ENCODE data around the gene GRN. TPM values are rescaled to one million over a fixed set of nuclear protein-coding genes. Genes with fewer than 3 reads are reported as not detected.

Gene GRN
- total and polyA plus RNA-seq, 2 of the 13 experiments (the other 11 are each of a cell fraction or from before 2014, with no cell fraction given) = 86.6 to 143 TPM

DNA sequence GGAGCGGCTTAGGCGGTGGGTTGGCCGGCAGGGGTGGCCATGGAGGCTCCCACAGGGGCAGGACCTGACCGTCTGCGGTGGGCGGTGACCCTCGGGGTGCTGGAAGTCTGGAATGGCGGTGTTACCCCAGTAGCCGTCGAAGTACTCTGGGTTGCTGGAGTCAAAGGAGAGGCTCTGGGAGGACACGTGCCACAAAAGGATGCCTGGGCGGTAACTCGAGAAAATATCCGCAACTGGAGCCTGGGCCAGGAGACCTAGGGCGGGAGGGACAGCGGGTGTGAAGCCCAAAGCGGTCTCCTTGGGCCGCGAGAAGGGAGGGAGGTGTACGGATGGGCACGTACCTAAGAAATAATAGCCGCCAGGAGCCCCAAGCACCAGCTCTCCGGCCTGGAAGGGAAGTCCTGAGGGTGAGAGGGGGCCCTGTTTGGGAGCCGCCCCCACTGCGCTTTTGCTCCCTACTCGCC is 39.8 kb downstream of the GRN start:
- H3K4me1 ChIP-seq (ENCODE audit: insufficient read depth, low read length) = peaks cover 27% of the 10 kb centered on the region
- H3K27ac ChIP-seq (ENCODE audit: extremely low read length, insufficient read depth, low read length) = no peak overlapping the region
- no peak for FAIRE-seq
- H3K4me2 ChIP-seq (ENCODE audit: low read depth, low read length) = peak overlapping the region; percentile 96
- H3K9ac ChIP-seq (ENCODE audit: insufficient read depth, low read depth, low read length) = peak overlapping the region; percentile 27; the same call in 1 of the 2 replicates
- no peaks in the 10 kb centered on the region for H3K36me3 ChIP-seq (replicated peaks in 1 of 2; ENCODE audit: control insufficient read depth in 1 of 2, insufficient read depth in 2 of 2, low read length in 2 of 2)
- ATAC-seq = peak; percentile 15
- BruUV-seq (replicated peaks) = no TSS peak
- H3K9me3 ChIP-seq (ENCODE audit: low read length) = no peaks in the 10 kb centered on the region
- CTCF ChIA-PET (ENCODE audit: low intra/inter-chr PET ratio, low total read pairs) = interaction anchor here (0.8 kb wide), 1 partner anchor 138 kb away, joined by 3 read pairs; no protein-coding TSS in a partner anchor
- H3K4me3 ChIP-seq (replicated peaks in 1 of 3; ENCODE audit: insufficient read depth in 1 of 3, low read depth in 2 of 3, low read length in 3 of 3) = peak overlapping the region; percentile 58 to 83 (median 61)
- H2AFZ ChIP-seq (ENCODE audit: low read length) = no peak overlapping the region
- POLR2A ChIA-PET = interaction anchor here (0.6 to 2.0 kb wide), 10 partner anchors 9 to 258 kb away, joined by 3 to 12 read pairs (median 6); partner anchors contain the start of genes FAM171A2, GPATCH8 and GRN
- no peaks in the 10 kb centered on the region for H4K20me1 ChIP-seq (ENCODE audit: insufficient read depth, low read length)
- H3K79me2 ChIP-seq (ENCODE audit: insufficient read depth, low read length) = no peaks in the 10 kb centered on the region
- no peak for DNase-seq (ENCODE audit: low spot score)
- intact Hi-C loops (cut with micrococcal nuclease; ENCODE audit: unreplicated experiment) = no loop called here
- peaks cover 18 to 61% of the 10 kb centered on the region in 2 experiments for H3K27me3 ChIP-seq (ENCODE audit: control insufficient read depth in 1 of 2, insufficient read depth in 2 of 2, low read length in 2 of 2)
- 15% methylated on average over 24 of the region's 26 CpGs for WGBS (ENCODE audit: low lambda C conversion rate)
- in situ Hi-C loops (cut with HindIII; ENCODE audit: extremely low pct_ligation_motif_present, low pct_unique_long_range_greater_than_20kb) = no loop called here
- TF ChIP-seq ZNF484 (CRISPR knock-in tag; IDR thresholded peaks at IDR 0.05; ENCODE audit: borderline replicate concordance, low read depth) (no peak), ZFP37 (CRISPR knock-in tag; IDR thresholded peaks at IDR 0.05; ENCODE audit: borderline replicate concordance) (no peak), ARNT2 (CRISPR knock-in tag; IDR thresholded peaks at IDR 0.05; ENCODE audit: low read depth) (0 out of 2 replicates have a peak, but pooled peaks have one; percentile 49), CENPBD1 (CRISPR knock-in tag; IDR thresholded peaks at IDR 0.05; ENCODE audit: borderline replicate concordance, low read depth) (no peak), YY1 (IDR thresholded peaks at IDR 0.05; ENCODE audit: insufficient read depth, insufficient replicate concordance, low read depth, low read length) (peak; percentile 16), ZNF615 (CRISPR knock-in tag; IDR thresholded peaks at IDR 0.05; ENCODE audit: borderline replicate concordance) (no peak), ZSCAN29 (CRISPR knock-in tag; conservative IDR thresholded peaks at IDR 0.05) (no peak), ZNF674 (CRISPR knock-in tag; IDR thresholded peaks at IDR 0.05; ENCODE audit: low read depth) (no peak), PAWR (CRISPR knock-in tag; IDR thresholded peaks at IDR 0.05; ENCODE audit: borderline replicate concordance) (no peak), ZNF777 (CRISPR knock-in tag; IDR thresholded peaks at IDR 0.05) (peak; percentile 52), ZKSCAN8 (CRISPR knock-in tag; IDR thresholded peaks at IDR 0.05; ENCODE audit: borderline replicate concordance) (no peak)
- TF ChIP-seq, protein P1, sequence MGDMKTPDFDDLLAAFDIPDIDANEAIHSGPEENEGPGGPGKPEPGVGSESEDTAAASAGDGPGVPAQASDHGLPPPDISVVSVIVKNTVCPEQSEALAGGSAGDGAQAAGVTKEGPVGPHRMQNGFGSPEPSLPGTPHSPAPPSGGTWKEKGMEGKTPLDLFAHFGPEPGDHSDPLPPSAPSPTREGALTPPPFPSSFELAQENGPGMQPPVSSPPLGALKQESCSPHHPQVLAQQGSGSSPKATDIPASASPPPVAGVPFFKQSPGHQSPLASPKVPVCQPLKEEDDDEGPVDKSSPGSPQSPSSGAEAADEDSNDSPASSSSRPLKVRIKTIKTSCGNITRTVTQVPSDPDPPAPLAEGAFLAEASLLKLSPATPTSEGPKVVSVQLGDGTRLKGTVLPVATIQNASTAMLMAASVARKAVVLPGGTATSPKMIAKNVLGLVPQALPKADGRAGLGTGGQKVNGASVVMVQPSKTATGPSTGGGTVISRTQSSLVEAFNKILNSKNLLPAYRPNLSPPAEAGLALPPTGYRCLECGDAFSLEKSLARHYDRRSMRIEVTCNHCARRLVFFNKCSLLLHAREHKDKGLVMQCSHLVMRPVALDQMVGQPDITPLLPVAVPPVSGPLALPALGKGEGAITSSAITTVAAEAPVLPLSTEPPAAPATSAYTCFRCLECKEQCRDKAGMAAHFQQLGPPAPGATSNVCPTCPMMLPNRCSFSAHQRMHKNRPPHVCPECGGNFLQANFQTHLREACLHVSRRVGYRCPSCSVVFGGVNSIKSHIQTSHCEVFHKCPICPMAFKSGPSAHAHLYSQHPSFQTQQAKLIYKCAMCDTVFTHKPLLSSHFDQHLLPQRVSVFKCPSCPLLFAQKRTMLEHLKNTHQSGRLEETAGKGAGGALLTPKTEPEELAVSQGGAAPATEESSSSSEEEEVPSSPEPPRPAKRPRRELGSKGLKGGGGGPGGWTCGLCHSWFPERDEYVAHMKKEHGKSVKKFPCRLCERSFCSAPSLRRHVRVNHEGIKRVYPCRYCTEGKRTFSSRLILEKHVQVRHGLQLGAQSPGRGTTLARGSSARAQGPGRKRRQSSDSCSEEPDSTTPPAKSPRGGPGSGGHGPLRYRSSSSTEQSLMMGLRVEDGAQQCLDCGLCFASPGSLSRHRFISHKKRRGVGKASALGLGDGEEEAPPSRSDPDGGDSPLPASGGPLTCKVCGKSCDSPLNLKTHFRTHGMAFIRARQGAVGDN (CRISPR knock-in tag; IDR thresholded peaks at IDR 0.05) = peak; percentile 69
